Stomach (tissue), 9 donors: ENCODE measurements around the gene EDIL3. TPM values are rescaled to one million over a fixed set of nuclear protein-coding genes. Genes with fewer than 3 reads are reported as not detected.

Experiments
- DNase-seq, 2 donors: peaks; one replicate each; pipeline versions ENCODE4 v3.0.0 to v3.0.0-alpha.2; 2013 to 2019
- H3K27ac ChIP-seq, 5 donors: fragments of 200-600 bp in 4 of 5; sonication (generic) in 4 of 5; one replicate each; pipeline ENCODE4 v1.5.1; 2013 to 2019; ENCODE audit warnings: mild to moderate bottlenecking in 1 of 5, moderate library complexity in 1 of 5
- H3K27me3 ChIP-seq, 3 donors: fragments of 200-600 bp; sonication (generic); one replicate each; pipeline ENCODE4 v1.5.1; 2017 to 2019; ENCODE audit warnings: mixed run types in 1 of 3
- H3K36me3 ChIP-seq, 4 donors: fragments of 200-600 bp; sonication (generic); 1 replicate in 3 of 4; 2 replicates in 1 of 4; pipeline ENCODE4 v1.5.1; 2016 to 2019
- H3K4me1 ChIP-seq, 4 donors: fragments of 200-600 bp; sonication (generic); one replicate each; pipeline ENCODE4 v1.5.1; 2016 to 2019
- H3K4me3 ChIP-seq, 4 donors: fragments of 200-600 bp; sonication (generic) in 3 of 4; one replicate each; pipeline ENCODE4 v1.5.1; 2016 to 2019; ENCODE audit warnings: mild to moderate bottlenecking in 1 of 4
- H3K9me3 ChIP-seq, 4 donors: fragments of 200-600 bp; sonication (generic); one replicate each; pipeline ENCODE4 v1.5.1; 2016 to 2019
- EP300 ChIP-seq: sonication (generic); formaldehyde crosslinking; IDR thresholded peaks from one replicate; pipeline ENCODE4 v1.6.1; 2017; ENCODE audit warnings: antibody characterized with exemption
- POLR2A ChIP-seq, 4 donors: fragments of 450-650 bp; IDR thresholded peaks; one replicate each; pipeline ENCODE4 v1.6.1; 2016; ENCODE audit warnings: antibody characterized with exemption in 4 of 4, control low read depth in 2 of 4, mild to moderate bottlenecking in 1 of 4, moderate library complexity in 1 of 4
- POLR2AphosphoS5 ChIP-seq, 3 donors: sonication (generic); formaldehyde crosslinking; IDR thresholded peaks; one replicate each; pipeline ENCODE4 v1.6.1; 2016; ENCODE audit warnings: antibody characterized with exemption in 3 of 3
- WGBS, 5 donors: extraction: QIAGEN DNeasy Blood & Tissue Kit in 3 of 5; methylation state at CpG; one replicate each; pipeline versions ENCODE4 v1.1.5 to v1.1.7; 2013 to 2018; 5-methylcytosine and 5-hydroxymethylcytosine counted together
- intact Hi-C: fragments of 100-400 bp; cut with DNase I; formaldehyde crosslinking; loops from one replicate; pipeline ENCODE4 v1.15.1; 2023; ENCODE audit warnings: low total_unique reads
- polyA plus RNA-seq, 3 donors: library from polyadenylated mRNA; stranded (reverse); fragments of 200-250 nt; gene quantifications; one replicate each; pipeline ENCODE4 v1.2.3, GENCODE V29; 2013
- total RNA-seq, 5 donors: library from RNA; depleted of rRNA; stranded (reverse); fragments of >200 nt; gene quantifications; one replicate each; pipeline versions ENCODE4 v1.1.0 to v1.2.3, GENCODE V29; 2014 to 2016
- TF ChIP-seq, protein P1 (sequence below), 7 experiments: fragments of 450-650 bp in 4 of 7; fragments of 200-600 bp in 3 of 7; sonication (generic) in 3 of 7; IDR thresholded peaks; one replicate each; pipeline ENCODE4 v1.5.1; 2016 to 2019; ENCODE audit warnings: antibody characterized with exemption in 7 of 7, control low read depth in 2 of 7, mild to moderate bottlenecking in 1 of 7
- donor health status: healthy with polysubstance abuse.
- donor health status: Bipolar disorder and iron deficiency.
- donor health status: healthy.

Gene EDIL3
- total and polyA plus RNA-seq, 8 donors = 2.3 to 75.0 (median 14.4) TPM

DNA sequence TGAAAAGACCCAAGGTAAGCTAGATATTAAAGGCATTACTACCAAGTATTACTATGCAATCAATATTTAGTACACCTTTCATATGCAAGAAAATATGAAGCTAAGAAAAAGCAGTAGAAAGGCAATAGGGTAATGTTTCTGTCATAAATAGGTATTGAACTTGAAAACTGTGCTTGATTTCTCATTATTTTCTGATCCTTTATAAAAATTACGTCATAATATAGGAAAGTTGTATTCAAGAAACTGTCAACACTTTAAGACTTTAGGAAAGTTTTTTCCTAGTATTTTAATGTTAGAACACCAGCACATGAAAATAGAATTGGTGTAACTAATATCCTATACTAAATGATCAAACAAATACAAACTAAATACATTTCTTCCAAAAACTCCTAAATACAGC lies 133.2 kb downstream of the EDIL3 start:
- WGBS, 5 donors = 83 to 91% (median 86%) methylated on average over 1 of the region's 1 CpG
- no peaks in the 10 kb centered on the region for H3K9me3 ChIP-seq
- no peaks in the 10 kb centered on the region for H3K36me3 ChIP-seq
- intact Hi-C loops = no loop called here
- H3K4me3 ChIP-seq = no peak overlapping the region
- H3K27me3 ChIP-seq = no peaks in the 10 kb centered on the region
- no peaks in the 10 kb centered on the region for H3K4me1 ChIP-seq
- TF ChIP-seq EP300 (no peak), POLR2A (IDR thresholded peaks at IDR 0.05) (no peak), POLR2AphosphoS5 (IDR thresholded peaks at IDR 0.05) (no peak)
- TF ChIP-seq, protein P1, sequence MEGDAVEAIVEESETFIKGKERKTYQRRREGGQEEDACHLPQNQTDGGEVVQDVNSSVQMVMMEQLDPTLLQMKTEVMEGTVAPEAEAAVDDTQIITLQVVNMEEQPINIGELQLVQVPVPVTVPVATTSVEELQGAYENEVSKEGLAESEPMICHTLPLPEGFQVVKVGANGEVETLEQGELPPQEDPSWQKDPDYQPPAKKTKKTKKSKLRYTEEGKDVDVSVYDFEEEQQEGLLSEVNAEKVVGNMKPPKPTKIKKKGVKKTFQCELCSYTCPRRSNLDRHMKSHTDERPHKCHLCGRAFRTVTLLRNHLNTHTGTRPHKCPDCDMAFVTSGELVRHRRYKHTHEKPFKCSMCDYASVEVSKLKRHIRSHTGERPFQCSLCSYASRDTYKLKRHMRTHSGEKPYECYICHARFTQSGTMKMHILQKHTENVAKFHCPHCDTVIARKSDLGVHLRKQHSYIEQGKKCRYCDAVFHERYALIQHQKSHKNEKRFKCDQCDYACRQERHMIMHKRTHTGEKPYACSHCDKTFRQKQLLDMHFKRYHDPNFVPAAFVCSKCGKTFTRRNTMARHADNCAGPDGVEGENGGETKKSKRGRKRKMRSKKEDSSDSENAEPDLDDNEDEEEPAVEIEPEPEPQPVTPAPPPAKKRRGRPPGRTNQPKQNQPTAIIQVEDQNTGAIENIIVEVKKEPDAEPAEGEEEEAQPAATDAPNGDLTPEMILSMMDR (IDR thresholded peaks at IDR 0.05) = no peak
- DNase-seq = no peak
- H3K27ac ChIP-seq = no peak overlapping the region

DNA sequence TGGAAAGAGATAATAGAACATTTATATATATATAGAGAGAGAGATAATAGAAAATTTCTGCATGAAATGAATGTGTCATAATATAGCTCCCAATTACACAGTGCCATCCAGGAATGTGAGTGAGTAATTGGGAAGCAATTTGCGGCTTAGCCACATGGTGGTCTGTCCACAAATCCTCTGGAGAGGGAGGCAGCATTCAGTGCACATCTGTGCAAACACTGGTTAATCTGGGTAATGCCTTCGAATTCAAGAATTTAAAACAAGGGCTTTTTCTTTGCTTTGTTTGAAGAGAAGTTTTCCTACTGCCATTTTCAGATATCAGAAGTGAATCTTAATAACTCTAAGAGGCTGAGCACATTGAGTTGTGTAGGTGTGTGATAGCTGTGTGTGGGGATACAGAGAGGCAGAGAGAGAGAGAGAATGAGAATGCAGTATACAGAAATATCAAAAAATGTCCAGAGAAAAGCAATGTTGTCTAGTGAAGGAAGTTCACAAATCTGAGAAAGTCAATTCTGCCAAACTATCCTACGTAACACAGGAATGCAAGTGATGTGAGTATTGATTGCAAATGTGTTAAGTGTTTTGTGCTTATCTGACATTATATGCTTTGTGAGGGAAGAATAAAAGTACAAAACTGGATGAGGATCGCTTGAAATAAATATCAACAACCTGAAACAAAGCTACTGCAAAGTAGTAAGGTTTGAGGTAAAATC lies 134.6 kb downstream of the EDIL3 start:
- no peak for TF ChIP-seq POLR2AphosphoS5 (IDR thresholded peaks at IDR 0.05)
- TF ChIP-seq, protein P1 (IDR thresholded peaks at IDR 0.05) = no peak
- no peak for TF ChIP-seq POLR2A (IDR thresholded peaks at IDR 0.05)
- TF ChIP-seq EP300 = no peak
- intact Hi-C loops = no loop called here
- no peak overlapping the region for H3K4me3 ChIP-seq
- H3K4me1 ChIP-seq = no peaks in the 10 kb centered on the region
- H3K27me3 ChIP-seq = no peaks in the 10 kb centered on the region
- H3K27ac ChIP-seq = no peak overlapping the region
- 58 to 65% (median 60%) methylated on average over 4 of the region's 4 CpGs for WGBS, 5 donors
- DNase-seq = no peak
- H3K9me3 ChIP-seq = no peaks in the 10 kb centered on the region
- H3K36me3 ChIP-seq = no peaks in the 10 kb centered on the region

DNA sequence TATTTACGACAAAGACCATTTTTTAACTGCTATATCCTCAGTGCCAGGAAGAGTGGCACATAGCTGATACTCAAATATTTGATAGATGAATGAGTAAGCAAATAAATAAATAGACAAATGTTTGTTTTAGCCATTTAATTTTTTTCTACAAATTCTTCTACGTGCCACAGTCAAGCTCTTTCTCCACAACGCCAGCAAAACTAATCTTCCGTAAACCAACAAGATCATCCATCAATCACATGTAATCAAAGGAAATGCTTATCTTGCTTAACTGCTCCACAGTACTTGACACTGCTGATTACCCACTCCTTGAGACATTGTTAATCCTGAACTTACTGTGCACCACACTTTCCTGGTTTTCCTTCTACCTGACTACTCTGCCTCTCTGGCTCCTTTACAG lies 136.7 kb downstream of the EDIL3 start:
- WGBS, 5 donors = 20 to 47% (median 38%) methylated on average over 4 of the region's 4 CpGs
- Histone ChIP-seq H3K36me3 (no peaks in the 10 kb centered on the region), H3K4me1 (no peaks in the 10 kb centered on the region), H3K27me3 (no peaks in the 10 kb centered on the region), H3K4me3 (no peak overlapping the region), H3K9me3 (no peaks in the 10 kb centered on the region), H3K27ac (no peak overlapping the region)
- intact Hi-C loops = no loop called here
- TF ChIP-seq POLR2AphosphoS5 (IDR thresholded peaks at IDR 0.05) (no peak), POLR2A (IDR thresholded peaks at IDR 0.05) (no peak), EP300 (no peak)
- TF ChIP-seq, protein P1 (IDR thresholded peaks at IDR 0.05) = no peak
- DNase-seq = no peak

DNA sequence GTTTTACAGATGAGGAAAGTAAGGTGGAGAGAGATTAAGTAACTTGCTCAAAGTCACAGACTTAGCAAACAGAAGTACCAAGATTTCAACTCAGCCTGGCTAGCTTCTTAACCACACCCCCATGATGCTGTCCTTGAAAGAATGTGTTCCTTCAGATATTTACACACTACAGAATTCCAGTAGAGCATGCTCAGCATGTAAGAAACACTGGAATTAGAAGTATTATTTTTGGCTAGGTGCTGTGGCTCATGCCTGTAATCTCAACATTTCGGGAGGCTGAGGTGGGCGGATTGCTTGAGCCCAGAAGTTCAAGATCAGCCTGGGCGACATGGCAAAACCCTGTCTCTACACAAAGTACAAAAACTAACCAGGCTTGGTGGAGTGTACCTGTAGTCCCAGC lies 142.4 kb downstream of the EDIL3 start:
- Histone ChIP-seq H3K36me3 (no peaks in the 10 kb centered on the region), H3K9me3 (no peaks in the 10 kb centered on the region), H3K27me3 (no peaks in the 10 kb centered on the region), H3K27ac (no peak overlapping the region), H3K4me3 (no peak overlapping the region), H3K4me1 (peaks cover 0 to 4% (median 0%) of the 10 kb centered on the region in 4 donors)
- peak in 1 of 2 donors; percentile 20 for DNase-seq
- TF ChIP-seq, protein P1 (IDR thresholded peaks at IDR 0.05) = no peak
- TF ChIP-seq POLR2A (IDR thresholded peaks at IDR 0.05) = no peak
- 69 to 81% (median 79%) methylated on average over 3 of the region's 3 CpGs for WGBS, 5 donors
- intact Hi-C loops = no loop called here
